Progenitor cell of endocrine pancreas (in vitro differentiated cells): ENCODE measurements around the gene FER1L5. TPM values are rescaled to one million over a fixed set of nuclear protein-coding genes. Genes with fewer than 3 reads are reported as not detected.

Source experiments
- DNase-seq: peaks from one replicate; pipeline ENCODE4 v3.0.0; 2021; ENCODE audit warnings: low spot score; ENCODE audit not compliant: unreplicated experiment
- H3K27ac Mint-ChIP-seq: 2 replicates; pipeline ENCODE4 v1.8.0; 2021; ENCODE audit warnings: mild to moderate bottlenecking, moderate library complexity, mixed read lengths
- H3K27me3 Mint-ChIP-seq: 2 replicates; pipeline ENCODE4 v1.8.0; 2021; ENCODE audit warnings: mixed read lengths
- H3K36me3 Mint-ChIP-seq: 2 replicates; pipeline ENCODE4 v1.8.0; 2022; ENCODE audit warnings: mixed read lengths; ENCODE audit not compliant: insufficient read depth
- H3K4me1 Mint-ChIP-seq: 2 replicates; pipeline ENCODE4 v1.8.0; 2021; ENCODE audit warnings: low read depth, mixed read lengths
- H3K4me3 Mint-ChIP-seq: 2 replicates; pipeline ENCODE4 v1.8.0; 2021; ENCODE audit warnings: low read depth, mild to moderate bottlenecking, moderate library complexity, mixed read lengths
- H3K9me3 Mint-ChIP-seq: 2 replicates; pipeline ENCODE4 v1.8.0; 2021; ENCODE audit warnings: low read depth, mixed read lengths
- total RNA-seq: library from RNA; stranded (reverse); gene quantifications from 2 replicates; pipeline ENCODE4 v1.2.1, GENCODE V29; 2021
- TF ChIP-seq, protein P1 (sequence below): fragments of 200-600 bp; sonication (generic); IDR thresholded peaks from one replicate; pipeline ENCODE4 v1.5.0; 2021; ENCODE audit warnings: antibody characterized with exemption, mild to moderate bottlenecking; ENCODE audit not compliant: unreplicated experiment

The FER1L5 gene
- total RNA-seq, 1 donor from 2014 or later, result 1.5 TPM

DNA sequence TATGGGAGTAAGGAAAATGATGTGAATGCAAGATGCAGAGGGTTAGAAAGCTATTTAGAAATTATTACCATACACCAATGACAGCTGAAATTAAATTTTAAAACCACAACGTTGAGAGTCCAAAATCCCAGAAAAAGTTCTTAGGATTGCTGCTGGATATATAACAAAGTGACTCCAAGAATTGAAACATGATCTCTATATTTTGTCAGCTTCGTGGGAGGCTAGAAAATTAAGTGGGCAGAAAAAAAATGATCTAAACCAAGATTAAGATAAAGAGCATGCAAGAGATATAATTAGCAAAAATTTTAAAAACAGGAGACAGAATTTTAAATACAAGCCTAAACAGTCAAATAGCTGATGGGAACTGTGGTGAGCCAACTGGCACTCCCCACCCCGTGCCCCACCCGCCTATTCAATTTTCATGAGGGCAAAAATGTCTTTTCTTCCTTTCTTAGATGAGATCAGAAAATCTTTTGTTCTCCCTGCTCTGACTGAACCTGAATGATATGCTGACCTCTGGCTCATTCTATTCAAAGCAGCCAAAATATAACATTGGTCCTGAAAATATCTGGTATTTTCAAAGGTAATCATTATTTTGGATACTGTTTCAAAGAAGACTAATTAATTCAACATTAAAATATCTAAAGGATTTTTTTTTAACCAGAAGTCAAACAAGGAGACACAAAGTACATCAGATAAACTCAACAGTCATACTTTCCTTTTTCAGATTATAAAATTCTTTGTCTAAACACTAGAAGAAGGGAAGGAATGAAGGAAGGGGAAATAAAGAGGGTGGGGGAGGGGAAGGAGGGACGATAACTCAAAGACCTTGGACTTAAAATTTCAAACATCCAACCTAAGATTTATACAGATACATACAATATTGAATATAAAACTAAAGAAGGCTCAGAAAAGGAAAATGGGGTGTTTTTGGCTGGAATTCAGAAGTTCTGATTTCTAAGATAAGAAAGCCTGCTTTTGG lies 16.7 kb upstream of the FER1L5 start:
- Mint-ChIP-seq H3K27ac (no peak overlapping the region), H3K9me3 (no peaks in the 10 kb centered on the region), H3K27me3 (no peaks in the 10 kb centered on the region), H3K36me3 (peaks cover 8% of the 10 kb centered on the region), H3K4me3 (no peak overlapping the region), H3K4me1 (peaks cover 2% of the 10 kb centered on the region)
- no peak for DNase-seq
- TF ChIP-seq, protein P1, sequence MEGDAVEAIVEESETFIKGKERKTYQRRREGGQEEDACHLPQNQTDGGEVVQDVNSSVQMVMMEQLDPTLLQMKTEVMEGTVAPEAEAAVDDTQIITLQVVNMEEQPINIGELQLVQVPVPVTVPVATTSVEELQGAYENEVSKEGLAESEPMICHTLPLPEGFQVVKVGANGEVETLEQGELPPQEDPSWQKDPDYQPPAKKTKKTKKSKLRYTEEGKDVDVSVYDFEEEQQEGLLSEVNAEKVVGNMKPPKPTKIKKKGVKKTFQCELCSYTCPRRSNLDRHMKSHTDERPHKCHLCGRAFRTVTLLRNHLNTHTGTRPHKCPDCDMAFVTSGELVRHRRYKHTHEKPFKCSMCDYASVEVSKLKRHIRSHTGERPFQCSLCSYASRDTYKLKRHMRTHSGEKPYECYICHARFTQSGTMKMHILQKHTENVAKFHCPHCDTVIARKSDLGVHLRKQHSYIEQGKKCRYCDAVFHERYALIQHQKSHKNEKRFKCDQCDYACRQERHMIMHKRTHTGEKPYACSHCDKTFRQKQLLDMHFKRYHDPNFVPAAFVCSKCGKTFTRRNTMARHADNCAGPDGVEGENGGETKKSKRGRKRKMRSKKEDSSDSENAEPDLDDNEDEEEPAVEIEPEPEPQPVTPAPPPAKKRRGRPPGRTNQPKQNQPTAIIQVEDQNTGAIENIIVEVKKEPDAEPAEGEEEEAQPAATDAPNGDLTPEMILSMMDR, result no peak

DNA sequence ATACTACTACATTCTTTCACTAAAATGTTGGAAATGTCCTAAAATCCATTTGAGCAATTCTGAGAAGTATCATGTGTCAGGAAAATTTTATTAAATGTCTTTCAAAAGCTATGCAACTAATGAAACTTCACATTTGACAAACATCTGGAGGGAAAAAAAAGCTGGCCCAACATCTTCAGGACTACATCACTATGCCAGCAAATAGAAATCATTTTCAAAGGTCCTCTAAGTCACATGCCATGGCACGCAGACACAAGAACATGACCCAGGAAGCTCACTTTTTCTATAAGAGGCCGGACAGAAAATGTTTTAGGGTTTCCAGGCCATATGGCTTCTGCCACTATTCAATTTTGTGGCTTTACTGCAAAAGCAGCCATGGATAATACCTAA lies 16.0 kb upstream of the FER1L5 start:
- Mint-ChIP-seq H3K27me3 (no peaks in the 10 kb centered on the region), H3K4me1 (peaks cover 2% of the 10 kb centered on the region), H3K9me3 (no peaks in the 10 kb centered on the region), H3K4me3 (no peak overlapping the region), H3K36me3 (peaks cover 8% of the 10 kb centered on the region), H3K27ac (no peak overlapping the region)
- no peak for DNase-seq
- TF ChIP-seq, protein P1, result no peak

DNA sequence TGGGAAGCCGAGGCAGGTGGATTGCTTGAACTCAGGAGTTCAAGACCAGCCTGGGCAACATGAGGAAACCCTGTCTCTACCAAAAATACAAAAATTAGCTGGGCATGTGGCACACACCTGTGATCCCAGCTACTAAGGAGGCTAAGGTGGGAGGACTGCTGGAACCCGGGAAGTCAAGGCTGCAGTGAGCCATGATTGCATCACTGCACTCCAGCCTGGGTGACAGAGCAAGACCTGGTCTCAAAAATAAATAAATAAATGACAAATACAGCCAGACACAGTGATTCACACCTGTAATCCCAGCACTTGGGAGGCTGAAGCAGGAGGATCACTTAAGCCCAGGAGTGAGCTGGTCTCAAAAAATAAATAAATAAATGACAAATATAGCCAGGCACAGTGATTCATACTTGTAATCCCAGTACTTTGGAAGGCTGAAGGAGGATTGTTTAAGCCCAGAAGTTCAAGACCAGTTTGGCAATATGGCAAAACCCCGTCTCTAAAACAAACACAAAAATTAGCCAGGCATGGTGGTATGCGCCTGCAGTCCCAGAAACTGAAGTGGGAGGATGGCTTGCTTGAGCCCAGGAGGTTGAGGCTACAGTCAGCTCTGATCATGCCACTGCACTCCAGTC lies 10.6 kb upstream of the FER1L5 start:
- H3K27me3 Mint-ChIP-seq, result no peaks in the 10 kb centered on the region
- peak overlapping the region; percentile 45 for H3K27ac Mint-ChIP-seq
- H3K4me3 Mint-ChIP-seq, result no peak overlapping the region
- no peaks in the 10 kb centered on the region for H3K9me3 Mint-ChIP-seq
- DNase-seq, result no peak
- peaks cover 14% of the 10 kb centered on the region for H3K36me3 Mint-ChIP-seq
- H3K4me1 Mint-ChIP-seq, result peaks cover 10% of the 10 kb centered on the region
- TF ChIP-seq, protein P1, result no peak

DNA sequence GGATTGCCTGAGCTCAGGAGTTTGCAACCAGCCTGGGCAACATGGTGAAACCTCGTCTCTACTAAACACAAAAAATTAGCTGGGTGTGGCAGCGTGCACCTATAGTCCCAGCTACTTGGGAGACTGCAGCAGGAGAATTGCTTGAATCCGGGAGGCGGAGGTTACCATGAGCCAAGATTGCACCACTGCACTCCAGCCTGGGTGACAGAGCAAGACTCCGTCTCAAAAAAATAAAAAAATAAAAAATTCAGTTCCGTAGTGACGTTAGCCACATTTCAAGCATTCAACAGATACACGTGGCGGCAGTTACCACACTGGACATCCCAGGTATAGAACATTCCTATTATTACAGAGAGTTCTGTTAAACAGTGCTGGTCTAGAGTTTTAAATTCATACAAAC lies 8.9 kb upstream of the FER1L5 start:
- no peak for DNase-seq
- Mint-ChIP-seq H3K9me3 (no peaks in the 10 kb centered on the region), H3K27ac (no peak overlapping the region), H3K36me3 (peaks cover 14% of the 10 kb centered on the region), H3K4me3 (no peak overlapping the region), H3K27me3 (no peaks in the 10 kb centered on the region), H3K4me1 (peaks cover 15% of the 10 kb centered on the region)
- TF ChIP-seq, protein P1, result no peak

DNA sequence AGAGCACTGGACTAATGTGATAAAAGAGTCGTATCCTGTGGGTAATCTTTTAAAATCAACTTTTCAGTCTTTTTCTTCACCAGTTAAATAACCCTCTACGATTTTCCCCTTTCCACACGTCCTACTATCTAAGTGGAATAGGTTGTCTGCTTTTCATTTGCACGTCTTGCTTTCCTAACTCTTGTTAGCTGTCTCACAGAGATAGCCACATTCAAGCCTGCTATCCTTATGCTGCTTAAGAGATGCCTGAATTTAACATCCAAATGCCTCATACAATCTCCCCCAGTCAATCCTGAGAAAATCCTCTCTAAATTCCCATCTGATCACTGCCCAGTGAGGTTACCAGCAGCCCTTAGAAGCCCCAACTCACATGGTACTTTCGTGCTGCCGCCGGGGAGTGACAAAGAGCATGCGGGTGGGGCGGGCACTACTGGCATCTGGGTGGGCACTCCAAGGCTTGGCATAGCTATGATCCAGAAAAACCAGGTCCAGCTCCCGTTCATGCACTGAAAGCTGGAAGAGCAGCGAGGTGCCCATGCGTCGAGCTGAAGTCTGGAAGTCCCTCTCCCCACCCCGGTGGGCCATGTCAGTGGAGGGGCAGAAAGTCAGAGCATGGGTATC lies 5.9 kb upstream of the FER1L5 start:
- peaks cover 8% of the 10 kb centered on the region for H3K36me3 Mint-ChIP-seq
- no peaks in the 10 kb centered on the region for H3K9me3 Mint-ChIP-seq
- peaks cover 15% of the 10 kb centered on the region for H3K4me1 Mint-ChIP-seq
- H3K4me3 Mint-ChIP-seq, result peak overlapping the region; percentile 90
- no peak for DNase-seq
- TF ChIP-seq, protein P1, result no peak
- peak overlapping the region; percentile 2 for H3K27ac Mint-ChIP-seq
- H3K27me3 Mint-ChIP-seq, result no peaks in the 10 kb centered on the region
